HCT116 (cell line): ENCODE measurements around the gene GJB1.
"Not testable (repeated sequence)": the region's sequence is repeated elsewhere in the genome, so short reads cannot be mapped to it uniquely, and the experiment has no call there.

ENCODE experiments used
- CEBPB ChIP-seq: IDR thresholded peaks from 2 replicates; pipeline ENCODE4 v1.6.1; 2012; ENCODE audit warnings: low read depth
- EGR1 ChIP-seq: IDR thresholded peaks from 2 replicates; pipeline ENCODE4 v1.6.1; 2012; ENCODE audit warnings: low read depth
- EZH2 ChIP-seq: fragments of 200-600 bp; sonication (generic); IDR thresholded peaks from 2 replicates; pipeline ENCODE4 v1.6.1; 2017; ENCODE audit warnings: antibody characterized with exemption, mixed run types
- EZH2phosphoT487 ChIP-seq: fragments of 200-600 bp; IDR thresholded peaks from 2 replicates; pipeline ENCODE4 v1.6.1; 2018; ENCODE audit warnings: antibody characterized with exemption, borderline replicate concordance
- POLR2A ChIP-seq: IDR thresholded peaks from 2 replicates; pipeline ENCODE4 v1.7.0; 2011; ENCODE audit warnings: borderline replicate concordance; ENCODE audit not compliant: insufficient read depth, insufficient read length; ENCODE audit errors: extremely low read depth
- SP1 ChIP-seq: IDR thresholded peaks from 2 replicates; pipeline ENCODE4 v1.6.1; 2012; ENCODE audit warnings: low read depth
- ZNF274 ChIP-seq: fragments of 200-500 bp; sonication (Bioruptor generic); IDR thresholded peaks from 2 replicates; pipeline ENCODE4 v1.6.1; 2014; ENCODE audit warnings: mild to moderate bottlenecking, low read depth, low read length, inconsistent platforms
- TF ChIP-seq, protein P1 (sequence below), 3 experiments: fragments of 200-600 bp in 1 of 3; sonication (generic) in 1 of 3; IDR thresholded peaks in 2 of 3; conservative IDR thresholded peaks in 1 of 3; 2 replicates each; pipeline ENCODE4 v1.5.1; 2012 to 2017; ENCODE audit warnings: low read depth in 2 of 3, low read length in 2 of 3, antibody characterized with exemption in 1 of 3, borderline replicate concordance in 1 of 3, control low read depth in 1 of 3, mild to moderate bottlenecking in 1 of 3, mixed read lengths in 1 of 3, mixed run types in 1 of 3, moderate library complexity in 1 of 3; ENCODE audit not compliant: insufficient read depth in 1 of 3
- TF ChIP-seq, protein P2 (sequence below): IDR thresholded peaks from 2 replicates; pipeline ENCODE4 v1.6.1; 2012

DNA sequence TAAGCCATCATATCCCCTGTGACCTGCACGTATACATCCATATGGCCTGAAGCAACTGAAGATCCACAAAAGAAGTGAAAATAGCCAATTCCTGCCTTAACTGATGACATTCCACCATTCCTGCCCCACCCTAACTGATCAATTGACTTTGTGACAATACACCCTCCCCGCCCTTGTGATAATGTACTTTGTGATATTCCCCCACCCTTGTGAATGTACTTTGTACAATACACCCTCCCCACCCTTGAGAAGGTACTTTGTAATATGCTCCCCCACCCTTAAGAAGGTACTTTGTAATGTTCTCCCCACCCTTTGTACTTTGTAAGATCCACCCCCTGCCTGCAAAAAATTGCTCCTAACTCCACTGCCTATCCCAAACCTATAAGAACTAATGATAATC is 49.3 kb downstream of the GJB1 start:
- not testable (repeated sequence) for TF ChIP-seq EGR1, ZNF274, CEBPB, EZH2, EZH2phosphoT487, SP1, POLR2A
- TF ChIP-seq, protein P1, sequence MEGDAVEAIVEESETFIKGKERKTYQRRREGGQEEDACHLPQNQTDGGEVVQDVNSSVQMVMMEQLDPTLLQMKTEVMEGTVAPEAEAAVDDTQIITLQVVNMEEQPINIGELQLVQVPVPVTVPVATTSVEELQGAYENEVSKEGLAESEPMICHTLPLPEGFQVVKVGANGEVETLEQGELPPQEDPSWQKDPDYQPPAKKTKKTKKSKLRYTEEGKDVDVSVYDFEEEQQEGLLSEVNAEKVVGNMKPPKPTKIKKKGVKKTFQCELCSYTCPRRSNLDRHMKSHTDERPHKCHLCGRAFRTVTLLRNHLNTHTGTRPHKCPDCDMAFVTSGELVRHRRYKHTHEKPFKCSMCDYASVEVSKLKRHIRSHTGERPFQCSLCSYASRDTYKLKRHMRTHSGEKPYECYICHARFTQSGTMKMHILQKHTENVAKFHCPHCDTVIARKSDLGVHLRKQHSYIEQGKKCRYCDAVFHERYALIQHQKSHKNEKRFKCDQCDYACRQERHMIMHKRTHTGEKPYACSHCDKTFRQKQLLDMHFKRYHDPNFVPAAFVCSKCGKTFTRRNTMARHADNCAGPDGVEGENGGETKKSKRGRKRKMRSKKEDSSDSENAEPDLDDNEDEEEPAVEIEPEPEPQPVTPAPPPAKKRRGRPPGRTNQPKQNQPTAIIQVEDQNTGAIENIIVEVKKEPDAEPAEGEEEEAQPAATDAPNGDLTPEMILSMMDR (IDR thresholded peaks at IDR 0.05 in 2 of 3, conservative IDR thresholded peaks at IDR 0.05 in 1 of 3; ENCODE audit: borderline replicate concordance in 1 of 3, insufficient read depth in 1 of 3, low read depth in 2 of 3, low read length in 2 of 3) = not testable (repeated sequence)
- TF ChIP-seq, protein P2, sequence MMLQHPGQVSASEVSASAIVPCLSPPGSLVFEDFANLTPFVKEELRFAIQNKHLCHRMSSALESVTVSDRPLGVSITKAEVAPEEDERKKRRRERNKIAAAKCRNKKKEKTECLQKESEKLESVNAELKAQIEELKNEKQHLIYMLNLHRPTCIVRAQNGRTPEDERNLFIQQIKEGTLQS = not testable (repeated sequence)
